Lung (tissue), 12 donors: ENCODE measurements around the gene RABGEF1. TPM values are rescaled to one million over a fixed set of nuclear protein-coding genes. Genes with fewer than 3 reads are reported as not detected.
"Not testable (repeated sequence)": the region's sequence is repeated elsewhere in the genome, so short reads cannot be mapped to it uniquely, and the experiment has no call there.

Source experiments
- ATAC-seq: fragments of 200-7000 bp; cut with Tn5 transposase; one replicate; pipeline ENCODE4 v1.9.1; 2020; ENCODE audit warnings: moderate number of reproducible peaks; ENCODE audit not compliant: insufficient read depth, low FRiP score
- DNase-seq, 3 donors: peaks; one replicate each; pipeline ENCODE4 v3.0.0-alpha.2; 2013 to 2017
- H3K27ac ChIP-seq, 2 donors: one replicate each; pipeline ENCODE4 v1.5.1; 2013; ENCODE audit warnings: mild to moderate bottlenecking in 2 of 2, moderate library complexity in 2 of 2, control low read depth in 1 of 2, inconsistent platforms in 1 of 2, low read depth in 1 of 2, low read length in 1 of 2
- H3K27me3 ChIP-seq, 3 donors: one replicate each; pipeline ENCODE4 v1.5.1; 2013; ENCODE audit warnings: low read length in 2 of 3; ENCODE audit not compliant: control insufficient read depth in 3 of 3, insufficient read depth in 3 of 3
- H3K36me3 ChIP-seq, 4 donors: one replicate each; pipeline ENCODE4 v1.5.1; 2013; ENCODE audit warnings: low read length in 4 of 4, mild to moderate bottlenecking in 1 of 4, moderate library complexity in 1 of 4; ENCODE audit not compliant: control insufficient read depth in 4 of 4, insufficient read depth in 4 of 4
- H3K4me1 ChIP-seq, 5 donors: one replicate each; pipeline ENCODE4 v1.5.1; 2013; ENCODE audit warnings: low read length in 5 of 5, mild to moderate bottlenecking in 2 of 5, moderate library complexity in 1 of 5; ENCODE audit not compliant: control insufficient read depth in 5 of 5, insufficient read depth in 5 of 5
- H3K4me3 ChIP-seq: one replicate; pipeline ENCODE4 v1.5.1; 2013; ENCODE audit warnings: mild to moderate bottlenecking, control low read depth, moderate library complexity
- H3K9ac ChIP-seq, 2 donors: one replicate each; pipeline ENCODE4 v1.5.1; 2013; ENCODE audit warnings: low read length in 2 of 2, control low read depth in 1 of 2; ENCODE audit not compliant: insufficient read depth in 1 of 2
- H3K9me3 ChIP-seq, 4 donors: one replicate each; pipeline ENCODE4 v1.5.1; 2013; ENCODE audit warnings: low read length in 3 of 4, mild to moderate bottlenecking in 1 of 4, moderate library complexity in 1 of 4; ENCODE audit not compliant: control insufficient read depth in 4 of 4, insufficient read depth in 3 of 4
- CTCF ChIP-seq: IDR thresholded peaks from 2 replicates; pipeline ENCODE4 v1.5.1; 2012; ENCODE audit warnings: mild to moderate bottlenecking; ENCODE audit errors: control extremely low read depth, extremely low read depth
- WGBS, 2 donors: extraction: QIAGEN DNeasy Blood & Tissue Kit; methylation state at CpG; one replicate each; pipeline ENCODE4 v1.1.7; 2013; 5-methylcytosine and 5-hydroxymethylcytosine counted together
- polyA plus RNA-seq, 2 donors: library from polyadenylated mRNA; stranded (reverse); fragments of 200-250 nt; gene quantifications; one replicate each; pipeline ENCODE4 v1.2.1, GENCODE V29; 2013
- total RNA-seq, 2 donors: library from RNA; depleted of rRNA in 1 of 2; stranded (reverse); fragments of >200 nt in 1 of 2; gene quantifications; one replicate each; pipeline ENCODE4 v1.2.1, GENCODE V29; 2014 to 2021
- donor health status: control.
- donor health status: control.
- donor health status: Bipolar disorder and iron deficiency.
- donor health status: healthy.
- donor health status: DM: yes; HTN: yes; CAD: no.

RABGEF1 gene
- total and polyA plus RNA-seq, 4 donors, result 9.3 to 27.3 (median 18.9) TPM

- peaks cover 0 to 6% (median 0%) of the 10 kb centered on the region in 5 donors for H3K4me1 ChIP-seq
- H3K27ac ChIP-seq, result peak overlapping the region; percentile 75 to 99
- H3K4me3 ChIP-seq, result peak overlapping the region; percentile 64
- H3K27me3 ChIP-seq, result no peaks in the 10 kb centered on the region
- TF ChIP-seq CTCF, result no peak
- DNase-seq (peak in 1 of 3 donors; percentile 1), ATAC-seq (no peak)
- no peaks in the 10 kb centered on the region for H3K9me3 ChIP-seq
- H3K36me3 ChIP-seq, result peaks cover 0 to 3% (median 0%) of the 10 kb centered on the region in 4 donors
- H3K9ac ChIP-seq, result peak overlapping the region; percentile 98 to 100
- WGBS, 2 donors, result 70 to 71% methylated on average over 19 of the region's 19 CpGs
Measured at GRCh38 chr7:66845379-66846095, 105.0 kb downstream of the RABGEF1 start.

- H3K9me3 ChIP-seq, H3K27me3 ChIP-seq, DNase-seq, H3K36me3 ChIP-seq, H3K9ac ChIP-seq, ATAC-seq, H3K4me1 ChIP-seq, H3K4me3 ChIP-seq: not testable (repeated sequence)
- H3K27ac ChIP-seq, result peak overlapping the region in 1 of 2 donors; percentile 45
- 93 to 95% methylated on average over 4 of the region's 4 CpGs for WGBS, 2 donors
Measured at GRCh38 chr7:66846096-66846445, 105.5 kb downstream of the RABGEF1 start.

- not testable (repeated sequence) for H3K9ac ChIP-seq
Measured at GRCh38 chr7:66847523-66847855, 107.0 kb downstream of the RABGEF1 start.

GRCh38 chr7:66847879-66848790 is 107.6 kb downstream of the RABGEF1 start:
- peaks cover 0 to 6% (median 0%) of the 10 kb centered on the region in 5 donors for H3K4me1 ChIP-seq
- peaks cover 0 to 3% (median under 1%) of the 10 kb centered on the region in 4 donors for H3K36me3 ChIP-seq
- no peak overlapping the region for H3K4me3 ChIP-seq
- no peaks in the 10 kb centered on the region for H3K27me3 ChIP-seq
- no peak overlapping the region for H3K9ac ChIP-seq
- TF ChIP-seq CTCF, result no peak
- DNase-seq (no peak), ATAC-seq (no peak)
- WGBS, 2 donors, result 52 to 73% methylated on average over 9 of the region's 9 CpGs
- no peak overlapping the region for H3K27ac ChIP-seq
- no peaks in the 10 kb centered on the region for H3K9me3 ChIP-seq

More at GRCh38 chr7:66847523-66847855, 107.0 kb downstream of the RABGEF1 start:
- not testable (repeated sequence) for H3K27ac ChIP-seq, H3K4me3 ChIP-seq, H3K4me1 ChIP-seq, H3K9me3 ChIP-seq, H3K36me3 ChIP-seq, DNase-seq, H3K27me3 ChIP-seq, ATAC-seq
- 22 to 34% methylated on average over 1 of the region's 2 CpGs for WGBS, 2 donors
